Left ventricle myocardium inferior (tissue), 1 donor: ENCODE measurements around the gene FAM83F. TPM values are rescaled to one million over a fixed set of nuclear protein-coding genes. Genes with fewer than 3 reads are reported as not detected.

Source experiments
- DNase-seq: peaks from one replicate; pipeline ENCODE4 v3.0.0-alpha.2; 2020
- H3K27ac ChIP-seq: fragments of 200-600 bp; replicated peaks from 2 replicates; pipeline ENCODE4 v1.8.0; 2021
- H3K27me3 ChIP-seq: fragments of 200-600 bp; 2 replicates; pipeline ENCODE4 v1.8.0; 2021; ENCODE audit warnings: low read depth
- H3K36me3 ChIP-seq: fragments of 200-600 bp; 2 replicates; pipeline ENCODE4 v1.8.0; 2021
- H3K4me1 ChIP-seq: fragments of 200-600 bp; 2 replicates; pipeline ENCODE4 v1.8.0; 2021
- H3K4me3 ChIP-seq: fragments of 200-600 bp; 2 replicates; pipeline ENCODE4 v1.8.0; 2021; ENCODE audit warnings: mild to moderate bottlenecking, moderate library complexity
- H3K9me3 ChIP-seq: fragments of 200-600 bp; replicated peaks from 2 replicates; pipeline ENCODE4 v1.8.0; 2021
- CTCF ChIP-seq: fragments of 200-600 bp; IDR thresholded peaks from 2 replicates; pipeline ENCODE4 v1.8.0; 2021; ENCODE audit warnings: antibody characterized with exemption, mild to moderate bottlenecking, borderline replicate concordance
- intact Hi-C: fragments of 100-400 bp; cut with micrococcal nuclease; formaldehyde crosslinking; loops from one replicate; pipeline ENCODE4 v1.11.0; 2022
- total RNA-seq: library from RNA; stranded (reverse); fragmentation: NEBNext Ultra II Directional; extraction: Animal tissue kit (Norgen Biotek cat#: 25700); gene quantifications from one replicate; pipeline ENCODE4 v1.2.1, GENCODE V29; 2021
- donor health status: DM: no; HTN: yes; CAD: no; lungs with severe emphysema.

The FAM83F gene
- total RNA-seq, 1 donor from 2014 or later = 4.4 TPM

GRCh38 chr22:40001106-40001505, 6.4 kb downstream of the FAM83F start:
- Histone ChIP-seq H3K9me3 (no peaks in the 10 kb centered on the region), H3K27ac (no peak overlapping the region), H3K4me3 (no peak overlapping the region), H3K36me3 (no peaks in the 10 kb centered on the region), H3K4me1 (peaks cover 22% of the 10 kb centered on the region), H3K27me3 (peaks cover 9% of the 10 kb centered on the region)
- no peak for DNase-seq
- intact Hi-C loops = no loop called here
- no peak for TF ChIP-seq CTCF

- Histone ChIP-seq H3K27me3 (peaks cover 13% of the 10 kb centered on the region), H3K36me3 (no peaks in the 10 kb centered on the region), H3K4me3 (no peak overlapping the region), H3K27ac (no peak overlapping the region), H3K4me1 (peaks cover 22% of the 10 kb centered on the region), H3K9me3 (no peaks in the 10 kb centered on the region)
- intact Hi-C loops = no loop called here
- TF ChIP-seq CTCF = no peak
- DNase-seq = no peak
These were observed 7.2 kb downstream of the FAM83F start for GRCh38 chr22:40001800-40002577.

GRCh38 chr22:40002935-40003715, 8.4 kb downstream of the FAM83F start:
- intact Hi-C loops = no loop called here

GRCh38 chr22:40004836-40005235, 10.1 kb downstream of the FAM83F start:
- peaks cover 7% of the 10 kb centered on the region for H3K4me1 ChIP-seq
- no peak overlapping the region for H3K27ac ChIP-seq
- TF ChIP-seq CTCF = no peak
- intact Hi-C loops = no loop called here
- no peaks in the 10 kb centered on the region for H3K36me3 ChIP-seq
- no peak for DNase-seq
- H3K9me3 ChIP-seq = no peaks in the 10 kb centered on the region
- H3K4me3 ChIP-seq = no peak overlapping the region
- peaks cover 36% of the 10 kb centered on the region for H3K27me3 ChIP-seq

More at GRCh38 chr22:40002935-40003715, 8.4 kb downstream of the FAM83F start:
- H3K27me3 ChIP-seq = peaks cover 19% of the 10 kb centered on the region
- no peaks in the 10 kb centered on the region for H3K9me3 ChIP-seq
- H3K4me3 ChIP-seq = no peak overlapping the region
- no peak for DNase-seq
- H3K27ac ChIP-seq = no peak overlapping the region
- peaks cover 14% of the 10 kb centered on the region for H3K4me1 ChIP-seq
- no peak for TF ChIP-seq CTCF
- no peaks in the 10 kb centered on the region for H3K36me3 ChIP-seq

- H3K27ac ChIP-seq = no peak overlapping the region
- H3K36me3 ChIP-seq = no peaks in the 10 kb centered on the region
- H3K4me3 ChIP-seq = no peak overlapping the region
- TF ChIP-seq CTCF = no peak
- peaks cover 54% of the 10 kb centered on the region for H3K27me3 ChIP-seq
- H3K9me3 ChIP-seq = no peaks in the 10 kb centered on the region
- no peaks in the 10 kb centered on the region for H3K4me1 ChIP-seq
- DNase-seq = no peak
- intact Hi-C loops = no loop called here
These were observed 11.9 kb downstream of the FAM83F start for GRCh38 chr22:40006641-40007040.
